ENCODE data around the gene SLC27A4. TPM values are rescaled to one million over a fixed set of nuclear protein-coding genes. Genes with fewer than 3 reads are reported as not detected.

SLC27A4 gene
- total RNA-seq, 1 donor from 2014 or later: 19.7 TPM

DNA sequence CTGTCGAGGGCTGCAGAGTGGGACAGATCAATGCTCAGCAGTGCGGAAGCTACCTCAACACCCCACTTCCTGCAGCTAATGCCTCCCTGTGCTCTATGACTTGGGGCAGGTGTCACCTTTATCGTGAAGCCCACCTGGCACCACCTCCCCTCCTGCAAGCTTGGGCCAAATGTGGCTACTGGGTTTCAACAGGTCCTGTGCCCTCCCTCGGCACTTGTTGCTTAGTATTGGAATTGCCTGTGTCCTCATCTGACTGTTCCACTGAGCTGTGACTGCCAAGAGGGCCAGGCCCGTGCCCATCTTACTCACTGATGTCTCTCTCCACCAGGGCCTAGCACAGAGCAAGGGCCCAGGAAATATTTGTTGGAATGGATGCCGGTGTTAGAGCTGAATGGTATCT lies 9.4 kb downstream of the SLC27A4 start:
- TF ChIP-seq, protein P1, sequence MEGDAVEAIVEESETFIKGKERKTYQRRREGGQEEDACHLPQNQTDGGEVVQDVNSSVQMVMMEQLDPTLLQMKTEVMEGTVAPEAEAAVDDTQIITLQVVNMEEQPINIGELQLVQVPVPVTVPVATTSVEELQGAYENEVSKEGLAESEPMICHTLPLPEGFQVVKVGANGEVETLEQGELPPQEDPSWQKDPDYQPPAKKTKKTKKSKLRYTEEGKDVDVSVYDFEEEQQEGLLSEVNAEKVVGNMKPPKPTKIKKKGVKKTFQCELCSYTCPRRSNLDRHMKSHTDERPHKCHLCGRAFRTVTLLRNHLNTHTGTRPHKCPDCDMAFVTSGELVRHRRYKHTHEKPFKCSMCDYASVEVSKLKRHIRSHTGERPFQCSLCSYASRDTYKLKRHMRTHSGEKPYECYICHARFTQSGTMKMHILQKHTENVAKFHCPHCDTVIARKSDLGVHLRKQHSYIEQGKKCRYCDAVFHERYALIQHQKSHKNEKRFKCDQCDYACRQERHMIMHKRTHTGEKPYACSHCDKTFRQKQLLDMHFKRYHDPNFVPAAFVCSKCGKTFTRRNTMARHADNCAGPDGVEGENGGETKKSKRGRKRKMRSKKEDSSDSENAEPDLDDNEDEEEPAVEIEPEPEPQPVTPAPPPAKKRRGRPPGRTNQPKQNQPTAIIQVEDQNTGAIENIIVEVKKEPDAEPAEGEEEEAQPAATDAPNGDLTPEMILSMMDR (IDR thresholded peaks at IDR 0.05; ENCODE audit: insufficient read depth, low read length, severe bottlenecking): no peak
- H3K27me3 ChIP-seq (ENCODE audit: control insufficient read depth, insufficient read depth, low read length): no peaks in the 10 kb centered on the region
- FAIRE-seq (no peak), DNase-seq (ENCODE audit: low read depth) (no peak)
- no peak overlapping the region for H3K4me3 ChIP-seq (ENCODE audit: low read depth, low read length)
- peaks cover 51% of the 10 kb centered on the region for H3K36me3 ChIP-seq (ENCODE audit: control insufficient read depth, insufficient read depth, low read length)

DNA sequence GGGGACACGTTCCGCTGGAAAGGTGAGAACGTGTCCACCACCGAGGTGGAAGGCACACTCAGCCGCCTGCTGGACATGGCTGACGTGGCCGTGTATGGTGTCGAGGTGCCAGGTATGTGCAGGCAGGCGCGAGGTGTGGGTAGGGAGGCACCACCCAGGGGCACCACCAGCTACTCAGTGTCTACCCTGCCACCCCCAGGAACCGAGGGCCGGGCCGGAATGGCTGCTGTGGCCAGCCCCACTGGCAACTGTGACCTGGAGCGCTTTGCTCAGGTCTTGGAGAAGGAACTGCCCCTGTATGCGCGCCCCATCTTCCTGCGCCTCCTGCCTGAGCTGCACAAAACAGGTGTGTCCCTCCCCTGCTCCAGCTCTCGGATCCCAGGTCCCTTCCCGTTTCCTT lies 15.1 kb downstream of the SLC27A4 start:
- peaks cover 28% of the 10 kb centered on the region for H3K36me3 ChIP-seq (ENCODE audit: control insufficient read depth, insufficient read depth, low read length)
- FAIRE-seq (no peak), DNase-seq (ENCODE audit: low read depth) (no peak)
- TF ChIP-seq, protein P1 (IDR thresholded peaks at IDR 0.05; ENCODE audit: insufficient read depth, low read length, severe bottlenecking): no peak
- H3K4me3 ChIP-seq (ENCODE audit: low read depth, low read length): no peak overlapping the region
- H3K27me3 ChIP-seq (ENCODE audit: control insufficient read depth, insufficient read depth, low read length): no peaks in the 10 kb centered on the region

DNA sequence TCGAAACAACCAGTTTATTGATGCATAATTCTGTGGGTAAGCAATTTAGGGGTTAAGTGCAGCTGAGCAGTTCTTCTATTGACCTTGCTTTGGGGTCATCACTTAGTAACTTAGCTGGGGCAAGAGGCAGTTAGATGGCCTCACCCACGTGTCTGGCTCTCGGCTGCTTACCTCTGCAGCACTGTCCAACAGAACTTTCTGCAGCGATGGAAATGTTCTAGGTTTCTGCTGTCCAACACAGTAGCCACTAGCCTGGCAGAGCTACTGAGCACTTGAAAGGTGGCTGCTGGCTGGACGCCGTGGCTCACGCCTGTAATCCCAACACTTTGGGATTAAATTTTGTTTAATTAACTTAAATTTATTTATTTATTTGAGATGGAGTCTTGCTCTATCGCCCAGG lies 17.8 kb downstream of the SLC27A4 start:
- Histone ChIP-seq H3K27me3 (ENCODE audit: control insufficient read depth, insufficient read depth, low read length) (no peaks in the 10 kb centered on the region), H3K36me3 (ENCODE audit: control insufficient read depth, insufficient read depth, low read length) (peaks cover 20% of the 10 kb centered on the region), H3K4me3 (ENCODE audit: low read depth, low read length) (no peak overlapping the region)
- FAIRE-seq (no peak), DNase-seq (ENCODE audit: low read depth) (no peak)
- TF ChIP-seq, protein P1 (IDR thresholded peaks at IDR 0.05; ENCODE audit: insufficient read depth, low read length, severe bottlenecking): no peak

DNA sequence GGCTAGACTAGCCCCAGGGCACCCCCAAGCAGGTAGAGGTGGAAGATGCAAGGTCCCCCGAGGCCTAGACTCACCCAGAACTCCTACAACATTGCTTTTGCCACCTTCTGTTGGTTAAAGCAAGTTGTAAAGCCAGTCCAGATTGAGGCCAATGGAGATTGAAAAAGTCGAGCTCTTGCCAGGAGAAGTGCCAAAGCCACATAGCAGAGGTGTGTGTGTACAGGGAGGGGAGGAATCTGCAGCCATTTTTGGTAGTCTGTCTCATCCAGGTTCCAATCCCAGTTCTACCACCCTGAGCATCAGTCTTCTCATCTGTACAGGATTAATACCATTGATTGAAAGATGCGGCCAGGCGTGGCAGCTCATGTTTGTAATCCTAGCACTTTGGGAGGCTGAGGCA lies 18.5 kb downstream of the SLC27A4 start:
- TF ChIP-seq, protein P1 (IDR thresholded peaks at IDR 0.05; ENCODE audit: insufficient read depth, low read length, severe bottlenecking): no peak
- Histone ChIP-seq H3K27me3 (ENCODE audit: control insufficient read depth, insufficient read depth, low read length) (no peaks in the 10 kb centered on the region), H3K36me3 (ENCODE audit: control insufficient read depth, insufficient read depth, low read length) (peaks cover 19% of the 10 kb centered on the region), H3K4me3 (ENCODE audit: low read depth, low read length) (no peak overlapping the region)
- FAIRE-seq: no peak
- DNase-seq (ENCODE audit: low read depth): no peak

DNA sequence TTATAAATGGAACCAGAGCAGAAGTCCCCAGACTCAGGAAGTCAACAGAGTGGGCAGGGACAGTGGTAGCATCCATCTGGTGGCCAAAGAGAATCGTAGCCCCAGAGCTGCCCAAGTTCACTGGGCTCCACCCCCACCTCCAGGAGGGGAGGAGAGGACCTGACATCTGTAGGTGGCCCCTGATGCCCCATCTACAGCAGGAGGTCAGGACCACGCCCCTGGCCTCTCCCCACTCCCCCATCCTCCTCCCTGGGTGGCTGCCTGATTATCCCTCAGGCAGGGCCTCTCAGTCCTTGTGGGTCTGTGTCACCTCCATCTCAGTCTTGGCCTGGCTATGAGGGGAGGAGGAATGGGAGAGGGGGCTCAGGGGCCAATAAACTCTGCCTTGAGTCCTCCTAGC lies 20.5 kb downstream of the SLC27A4 start:
- Histone ChIP-seq H3K27me3 (ENCODE audit: control insufficient read depth, insufficient read depth, low read length) (no peaks in the 10 kb centered on the region), H3K36me3 (ENCODE audit: control insufficient read depth, insufficient read depth, low read length) (peaks cover 8% of the 10 kb centered on the region), H3K4me3 (ENCODE audit: low read depth, low read length) (no peak overlapping the region)
- DNase-seq (ENCODE audit: low read depth) (no peak), FAIRE-seq (no peak)
- TF ChIP-seq, protein P1 (IDR thresholded peaks at IDR 0.05; ENCODE audit: insufficient read depth, low read length, severe bottlenecking): no peak

DNA sequence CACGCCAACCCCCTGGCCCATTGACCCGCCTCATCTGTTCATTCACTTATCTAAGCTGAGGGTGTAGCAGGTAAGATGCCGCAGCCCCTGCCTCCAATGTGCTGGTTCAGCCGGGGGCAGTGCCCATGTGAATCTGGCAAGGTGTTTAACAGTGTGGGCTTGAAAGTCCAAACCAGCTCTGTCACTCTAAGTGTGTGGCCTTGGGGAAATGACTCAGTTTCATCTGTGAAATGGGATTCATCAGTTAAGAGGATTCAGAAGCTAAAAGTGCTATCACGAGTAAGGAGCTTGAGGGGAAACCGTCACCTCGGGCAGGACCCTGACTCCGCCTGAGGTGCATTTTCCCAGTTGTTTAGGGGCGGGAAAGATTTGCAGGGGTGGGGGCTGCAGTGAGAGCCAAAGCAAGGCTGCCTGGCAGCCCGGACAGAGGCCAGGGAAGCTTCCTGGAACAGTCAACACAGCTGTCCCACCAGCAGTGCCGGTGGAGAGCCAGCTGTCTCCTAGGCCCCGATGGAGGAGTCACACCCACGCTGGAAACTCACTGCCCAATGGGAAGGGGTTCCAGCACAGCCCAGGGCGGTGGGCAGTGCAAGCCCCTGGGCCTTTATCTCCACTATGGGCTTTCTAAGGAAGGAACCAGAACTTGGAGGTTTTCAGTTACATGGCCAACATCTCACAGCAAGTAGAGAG lies 21.1 kb downstream of the SLC27A4 start:
- Histone ChIP-seq H3K4me3 (ENCODE audit: low read depth, low read length) (no peak overlapping the region), H3K36me3 (ENCODE audit: control insufficient read depth, insufficient read depth, low read length) (peaks cover 6% of the 10 kb centered on the region), H3K27me3 (ENCODE audit: control insufficient read depth, insufficient read depth, low read length) (no peaks in the 10 kb centered on the region)
- TF ChIP-seq, protein P1 (IDR thresholded peaks at IDR 0.05; ENCODE audit: insufficient read depth, low read length, severe bottlenecking): no peak
- FAIRE-seq: no peak
- no peak for DNase-seq (ENCODE audit: low read depth)
